Left ventricle myocardium inferior (tissue), 1 donor: ENCODE measurements around the gene BET1. TPM values are rescaled to one million over a fixed set of nuclear protein-coding genes. Genes with fewer than 3 reads are reported as not detected.

Source experiments
- DNase-seq: peaks from one replicate; pipeline ENCODE4 v3.0.0-alpha.2; 2020
- H3K27ac ChIP-seq: fragments of 200-600 bp; replicated peaks from 2 replicates; pipeline ENCODE4 v1.8.0; 2021
- H3K27me3 ChIP-seq: fragments of 200-600 bp; 2 replicates; pipeline ENCODE4 v1.8.0; 2021; ENCODE audit warnings: low read depth
- H3K36me3 ChIP-seq: fragments of 200-600 bp; 2 replicates; pipeline ENCODE4 v1.8.0; 2021
- H3K4me1 ChIP-seq: fragments of 200-600 bp; 2 replicates; pipeline ENCODE4 v1.8.0; 2021
- H3K4me3 ChIP-seq: fragments of 200-600 bp; 2 replicates; pipeline ENCODE4 v1.8.0; 2021; ENCODE audit warnings: mild to moderate bottlenecking, moderate library complexity
- H3K9me3 ChIP-seq: fragments of 200-600 bp; replicated peaks from 2 replicates; pipeline ENCODE4 v1.8.0; 2021
- CTCF ChIP-seq: fragments of 200-600 bp; IDR thresholded peaks from 2 replicates; pipeline ENCODE4 v1.8.0; 2021; ENCODE audit warnings: antibody characterized with exemption, mild to moderate bottlenecking, borderline replicate concordance
- intact Hi-C: fragments of 100-400 bp; cut with micrococcal nuclease; formaldehyde crosslinking; loops from one replicate; pipeline ENCODE4 v1.11.0; 2022
- total RNA-seq: library from RNA; stranded (reverse); fragmentation: NEBNext Ultra II Directional; extraction: Animal tissue kit (Norgen Biotek cat#: 25700); gene quantifications from one replicate; pipeline ENCODE4 v1.2.1, GENCODE V29; 2021
- donor health status: DM: no; HTN: yes; CAD: no; lungs with severe emphysema.

Gene BET1
- total RNA-seq, 1 donor from 2014 or later, result 14.5 TPM

GRCh38 chr7:94048755-94049154 is 44.6 kb upstream of the BET1 start:
- no peaks in the 10 kb centered on the region for H3K9me3 ChIP-seq
- DNase-seq, result no peak
- no peak for TF ChIP-seq CTCF
- no peaks in the 10 kb centered on the region for H3K36me3 ChIP-seq
- no peaks in the 10 kb centered on the region for H3K4me1 ChIP-seq
- H3K4me3 ChIP-seq, result no peak overlapping the region
- no peaks in the 10 kb centered on the region for H3K27me3 ChIP-seq
- intact Hi-C loops, result no loop called here
- no peak overlapping the region for H3K27ac ChIP-seq

- H3K27me3 ChIP-seq, result no peaks in the 10 kb centered on the region
- TF ChIP-seq CTCF, result no peak
Observed at GRCh38 chr7:94047956-94048355, 43.8 kb upstream of the BET1 start.

GRCh38 chr7:94045581-94045980 is 41.4 kb upstream of the BET1 start:
- no peak for TF ChIP-seq CTCF
- H3K4me1 ChIP-seq, result no peaks in the 10 kb centered on the region
- intact Hi-C loops, result no loop called here
- no peaks in the 10 kb centered on the region for H3K36me3 ChIP-seq
- H3K27ac ChIP-seq, result no peak overlapping the region
- H3K4me3 ChIP-seq, result no peak overlapping the region
- DNase-seq, result no peak
- no peaks in the 10 kb centered on the region for H3K27me3 ChIP-seq
- no peaks in the 10 kb centered on the region for H3K9me3 ChIP-seq

More at GRCh38 chr7:94047956-94048355, 43.8 kb upstream of the BET1 start:
- Histone ChIP-seq H3K4me1 (no peaks in the 10 kb centered on the region), H3K9me3 (no peaks in the 10 kb centered on the region), H3K36me3 (no peaks in the 10 kb centered on the region), H3K4me3 (no peak overlapping the region), H3K27ac (no peak overlapping the region)
- intact Hi-C loops, result no loop called here
- DNase-seq, result no peak

- Histone ChIP-seq H3K9me3 (no peaks in the 10 kb centered on the region), H3K4me3 (no peak overlapping the region), H3K36me3 (no peaks in the 10 kb centered on the region), H3K4me1 (no peaks in the 10 kb centered on the region), H3K27me3 (no peaks in the 10 kb centered on the region), H3K27ac (no peak overlapping the region)
- no peak for DNase-seq
- no peak for TF ChIP-seq CTCF
- intact Hi-C loops, result no loop called here
Observed at GRCh38 chr7:94044806-94045205, 40.7 kb upstream of the BET1 start.

GRCh38 chr7:94043299-94043698 is 39.1 kb upstream of the BET1 start:
- TF ChIP-seq CTCF, result no peak
- intact Hi-C loops, result no loop called here

GRCh38 chr7:94042381-94042780 is 38.2 kb upstream of the BET1 start:
- TF ChIP-seq CTCF, result no peak
- no peaks in the 10 kb centered on the region for H3K27me3 ChIP-seq
- H3K4me1 ChIP-seq, result no peaks in the 10 kb centered on the region
- DNase-seq, result no peak
- no peak overlapping the region for H3K27ac ChIP-seq
- H3K4me3 ChIP-seq, result no peak overlapping the region
- H3K9me3 ChIP-seq, result no peaks in the 10 kb centered on the region
- H3K36me3 ChIP-seq, result no peaks in the 10 kb centered on the region
- intact Hi-C loops, result no loop called here

More at GRCh38 chr7:94043299-94043698, 39.1 kb upstream of the BET1 start:
- Histone ChIP-seq H3K4me1 (no peaks in the 10 kb centered on the region), H3K27ac (no peak overlapping the region), H3K27me3 (no peaks in the 10 kb centered on the region), H3K4me3 (no peak overlapping the region), H3K36me3 (no peaks in the 10 kb centered on the region), H3K9me3 (no peaks in the 10 kb centered on the region)
- no peak for DNase-seq
